B cell (primary cell): Measurements from ENCODE around the gene TENT5A. TPM values are rescaled to one million over a fixed set of nuclear protein-coding genes. Genes with fewer than 3 reads are reported as not detected.

Experiments
- ATAC-seq: fragments of 200-7000 bp; cut with Tn5 transposase; one replicate; pipeline ENCODE4 v1.10.0; 2021; ENCODE audit warnings: low read depth, mild to moderate bottlenecking, moderate number of reproducible peaks, moderate library complexity
- CTCF ChIA-PET: fragments of 350-600 bp; sonication (Branson Sonifier 250); formaldehyde crosslinking; loops from one replicate; lab custom pipeline; 2021; ENCODE audit warnings: antibody characterized with exemption, inconsistent platforms; lab: Charles Lee
- POLR2A ChIA-PET: fragments of 350-600 bp; sonication (Branson Sonifier 250); formaldehyde crosslinking; loops from one replicate; lab custom pipeline; 2021; ENCODE audit warnings: antibody characterized with exemption; lab: Charles Lee
- DNase-seq: peaks from one replicate; pipeline ENCODE4 v3.0.0; 2013
- H2AFZ ChIP-seq: 2 replicates; pipeline ENCODE4 v1.6.1; 2012; ENCODE audit warnings: mild to moderate bottlenecking, low read depth, low read length; ENCODE audit not compliant: insufficient read depth, poor library complexity, severe bottlenecking
- H3K27ac ChIP-seq, 2 donors: 1 replicate in 1 of 2; 2 replicates in 1 of 2; pipeline ENCODE4 v1.5.1; 2012 to 2013; ENCODE audit warnings: low read length in 2 of 2, mild to moderate bottlenecking in 2 of 2, moderate library complexity in 1 of 2
- H3K27me3 ChIP-seq, 4 experiments: fragments of 200-600 bp in 1 of 4; sonication (generic) in 1 of 4; replicated peaks in 1 of 4; 1 replicate in 2 of 4; 2 replicates in 2 of 4; pipeline versions ENCODE4 v1.6.1 to v1.7.0; 2013 to 2016; ENCODE audit warnings: low read length in 3 of 4, mild to moderate bottlenecking in 2 of 4, mixed read lengths in 1 of 4, moderate library complexity in 1 of 4; ENCODE audit not compliant: insufficient read depth in 4 of 4, control insufficient read depth in 3 of 4; ENCODE audit errors: control extremely low read depth in 1 of 4
- H3K36me3 ChIP-seq, 2 experiments: replicated peaks in 1 of 2; 1 replicate in 1 of 2; 2 replicates in 1 of 2; pipeline versions ENCODE4 v1.6.1 to v1.7.1; 2013; ENCODE audit warnings: low read length in 1 of 2; ENCODE audit not compliant: insufficient read depth in 2 of 2, control insufficient read depth in 1 of 2; ENCODE audit errors: control extremely low read depth in 1 of 2, extremely low read depth in 1 of 2
- H3K4me1 ChIP-seq, 2 donors: fragments of 200-600 bp in 1 of 2; sonication (generic) in 1 of 2; 1 replicate in 1 of 2; 2 replicates in 1 of 2; pipeline versions ENCODE4 v1.5.1 to v1.6.1; 2013 to 2017; ENCODE audit warnings: low read length in 2 of 2; ENCODE audit not compliant: control insufficient read depth in 2 of 2, insufficient read depth in 2 of 2
- H3K4me2 ChIP-seq: replicated peaks from 2 replicates; pipeline ENCODE3; 2012; ENCODE audit warnings: mild to moderate bottlenecking, low read depth, low read length; ENCODE audit not compliant: poor library complexity, severe bottlenecking
- H3K4me3 ChIP-seq, 5 experiments: fragments of 200-600 bp in 1 of 5; sonication (generic) in 1 of 5; 1 replicate in 3 of 5; 2 replicates in 2 of 5; pipeline versions ENCODE4 v1.5.1 to v1.7.0; 2011 to 2016; ENCODE audit warnings: low read length in 4 of 5, mild to moderate bottlenecking in 4 of 5, low read depth in 2 of 5, control low read depth in 1 of 5, moderate library complexity in 1 of 5; ENCODE audit not compliant: insufficient read depth in 1 of 5; ENCODE audit errors: control extremely low read depth in 1 of 5, extremely low read depth in 1 of 5
- H3K79me2 ChIP-seq: fragments of 200-600 bp; sonication (generic); one replicate; pipeline ENCODE4 v1.6.0; 2016; ENCODE audit warnings: low read length; ENCODE audit not compliant: control insufficient read depth, insufficient read depth
- H3K9ac ChIP-seq: fragments of 200-600 bp; sonication (generic); 2 replicates; pipeline ENCODE4 v1.6.1; 2017; ENCODE audit warnings: mild to moderate bottlenecking, low read length, moderate library complexity
- H3K9me3 ChIP-seq, 3 donors: one replicate each; pipeline versions ENCODE4 v1.6.1 to v1.7.1; 2013; ENCODE audit warnings: low read length in 2 of 3; ENCODE audit not compliant: control insufficient read depth in 2 of 3, insufficient read depth in 1 of 3; ENCODE audit errors: control extremely low read depth in 1 of 3
- H4K20me1 ChIP-seq: 2 replicates; pipeline ENCODE4 v1.6.0; 2012; ENCODE audit warnings: mild to moderate bottlenecking, low read length; ENCODE audit not compliant: insufficient read depth, control insufficient read depth, poor library complexity, severe bottlenecking
- H3K27ac Mint-ChIP-seq: one replicate; pipeline ENCODE4 v1.8.0; 2021; ENCODE audit warnings: mixed read lengths
- H3K27me3 Mint-ChIP-seq: one replicate; pipeline ENCODE4 v1.8.0; 2021; ENCODE audit warnings: mixed read lengths
- H3K4me1 Mint-ChIP-seq: one replicate; pipeline ENCODE4 v1.8.0; 2021; ENCODE audit warnings: mixed read lengths
- H3K4me3 Mint-ChIP-seq: one replicate; pipeline ENCODE4 v1.8.0; 2021; ENCODE audit warnings: mixed read lengths
- H3K9me3 Mint-ChIP-seq: one replicate; pipeline ENCODE4 v1.8.0; 2022; ENCODE audit warnings: mixed read lengths; ENCODE audit not compliant: insufficient read depth
- EZH2 ChIP-seq: IDR thresholded peaks from 2 replicates; pipeline ENCODE4 v1.6.1; 2012; ENCODE audit warnings: borderline replicate concordance, low read depth, mild to moderate bottlenecking, moderate library complexity, low read length; ENCODE audit not compliant: insufficient read depth, poor library complexity, severe bottlenecking
- WGBS: methylation state at CpG from one replicate; pipeline ENCODE4 v1.1.5; 2013; ENCODE audit warnings: missing lambda C conversion rate; ENCODE audit not compliant: insufficient coverage; 5-methylcytosine and 5-hydroxymethylcytosine counted together
- intact Hi-C: fragments of 100-400 bp; cut with micrococcal nuclease; formaldehyde crosslinking; loops from one replicate; pipeline ENCODE4 v1.10.0; 2022
- polyA minus RNA-seq: library from RNA; depleted of rRNA, polyadenylated mRNA; stranded (reverse); fragments of >200 nt; gene quantifications from 2 replicates; pipeline ENCODE4 v1.2.3, GENCODE V29; 2012
- polyA plus RNA-seq: library from polyadenylated mRNA; depleted of rRNA; stranded (reverse); fragments of >200 nt; gene quantifications from 2 replicates; pipeline ENCODE4 v1.2.3, GENCODE V29; 2012
- total RNA-seq, 2 donors: library from RNA; stranded (reverse); fragments of 120-200 nt in 1 of 2; gene quantifications; 1 replicate in 1 of 2; 2 replicates in 1 of 2; pipeline versions ENCODE4 v1.2.3 to v1.2.4, GENCODE V29; 2013 to 2022
- TF ChIP-seq, protein P1 (sequence below): fragments of 200-600 bp; IDR thresholded peaks from one replicate; pipeline ENCODE4 v1.8.0; 2022; ENCODE audit warnings: antibody characterized with exemption, mild to moderate bottlenecking

TENT5A gene
- total RNA-seq (9.4 and 11.1 TPM in 2 replicates), polyA plus RNA-seq (3.9 and 5.1 TPM in 2 replicates), polyA minus RNA-seq (7.4 and 9.6 TPM in 2 replicates)
- total RNA-seq (2013), result 16.0 TPM

DNA sequence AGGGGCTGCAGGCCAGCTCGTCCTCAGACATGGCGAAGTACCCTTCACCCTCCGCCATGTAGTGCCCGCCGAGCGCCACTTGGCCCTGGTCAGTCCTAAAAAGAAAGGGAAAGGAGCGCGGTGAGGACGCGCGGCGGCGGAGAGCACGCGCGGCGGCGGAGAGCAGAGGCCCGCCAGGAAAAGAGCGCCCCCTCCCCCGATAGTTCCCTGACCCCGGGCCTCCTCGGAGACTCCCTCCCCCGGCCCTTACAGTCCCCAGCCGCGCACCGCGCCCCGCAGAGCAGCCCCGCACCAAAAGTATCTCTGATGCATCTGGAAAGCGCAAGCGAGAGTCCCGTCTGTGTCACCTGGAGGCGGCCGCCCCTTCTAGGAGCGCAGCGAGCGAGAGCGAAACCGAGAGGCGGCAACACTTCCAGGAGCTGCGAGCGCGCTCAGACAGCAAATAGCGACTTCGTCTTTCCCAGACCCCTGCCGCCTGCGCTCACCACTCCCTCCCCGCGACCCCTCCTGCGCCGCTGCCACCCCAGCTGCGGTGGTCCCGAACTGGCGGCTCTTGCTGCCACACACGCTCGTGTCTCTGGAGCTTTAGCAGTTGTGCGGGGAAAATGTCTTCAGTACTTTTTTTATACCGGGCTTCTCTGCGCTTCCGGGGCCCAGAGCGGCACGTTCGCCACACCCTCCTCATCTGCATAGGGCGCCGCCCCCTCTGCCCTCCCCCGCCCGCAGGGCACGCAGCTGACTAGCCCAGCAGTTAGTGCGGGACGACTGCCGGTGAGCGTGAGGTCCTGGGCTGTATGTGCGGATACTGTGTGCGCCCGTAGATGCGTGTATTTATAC is at the start of gene TENT5A:
TSS of gene TENT5A (minus strand) at position 598 of the 837 bp plus-strand sequence. CDS start at position 58, 540 bp downstream.
- no peaks in the 10 kb centered on the region for H3K9me3 Mint-ChIP-seq
- Histone ChIP-seq H3K4me1 (peaks cover 25 to 33% of the 10 kb centered on the region in 2 donors), H3K4me3 (peak within 1 kb of the TSS; percentile 79 to 94 (median 83)), H4K20me1 (peaks cover 38% of the 10 kb centered on the region), H3K27me3 (no peaks in the 10 kb centered on the region), H3K9ac (peak within 1 kb of the TSS; percentile 84), H2AFZ (peak within 1 kb of the TSS; percentile 89), H3K36me3 (no peaks in the 10 kb centered on the region), H3K27ac (peak within 1 kb of the TSS; percentile 71 to 81), H3K79me2 (peaks cover 38% of the 10 kb centered on the region), H3K4me2 (peak within 1 kb of the TSS; percentile 82), H3K9me3 (peaks cover 0 to 10% (median 0%) of the 10 kb centered on the region in 3 donors)
- H3K4me1 Mint-ChIP-seq, result peaks cover 38% of the 10 kb centered on the region
- H3K4me3 Mint-ChIP-seq, result peak within 1 kb of the TSS; percentile 93
- DNase-seq (peak; percentile 91), ATAC-seq (peak; percentile 69)
- CTCF ChIA-PET, result interaction anchor here (0.5 to 2.7 kb wide), 6 partner anchors 10 to 1883 kb away, joined by 3 to 31 read pairs (median 4); no protein-coding TSS in a partner anchor
- POLR2A ChIA-PET, result no interaction called here
- TF ChIP-seq, protein P1, sequence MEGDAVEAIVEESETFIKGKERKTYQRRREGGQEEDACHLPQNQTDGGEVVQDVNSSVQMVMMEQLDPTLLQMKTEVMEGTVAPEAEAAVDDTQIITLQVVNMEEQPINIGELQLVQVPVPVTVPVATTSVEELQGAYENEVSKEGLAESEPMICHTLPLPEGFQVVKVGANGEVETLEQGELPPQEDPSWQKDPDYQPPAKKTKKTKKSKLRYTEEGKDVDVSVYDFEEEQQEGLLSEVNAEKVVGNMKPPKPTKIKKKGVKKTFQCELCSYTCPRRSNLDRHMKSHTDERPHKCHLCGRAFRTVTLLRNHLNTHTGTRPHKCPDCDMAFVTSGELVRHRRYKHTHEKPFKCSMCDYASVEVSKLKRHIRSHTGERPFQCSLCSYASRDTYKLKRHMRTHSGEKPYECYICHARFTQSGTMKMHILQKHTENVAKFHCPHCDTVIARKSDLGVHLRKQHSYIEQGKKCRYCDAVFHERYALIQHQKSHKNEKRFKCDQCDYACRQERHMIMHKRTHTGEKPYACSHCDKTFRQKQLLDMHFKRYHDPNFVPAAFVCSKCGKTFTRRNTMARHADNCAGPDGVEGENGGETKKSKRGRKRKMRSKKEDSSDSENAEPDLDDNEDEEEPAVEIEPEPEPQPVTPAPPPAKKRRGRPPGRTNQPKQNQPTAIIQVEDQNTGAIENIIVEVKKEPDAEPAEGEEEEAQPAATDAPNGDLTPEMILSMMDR, result peak; percentile 33
- no peak for TF ChIP-seq EZH2
- intact Hi-C loops, result loop anchor here (1.0 to 5.0 kb wide), 6 partner anchors 55 to 1974 kb away; partner anchors contain the start of genes IBTK, PGM3 and RWDD2A
- peaks cover 4% of the 10 kb centered on the region for H3K27me3 Mint-ChIP-seq
- WGBS, result 2% methylated on average over 63 of the region's 77 CpGs
- peak within 1 kb of the TSS; percentile 98 for H3K27ac Mint-ChIP-seq

DNA sequence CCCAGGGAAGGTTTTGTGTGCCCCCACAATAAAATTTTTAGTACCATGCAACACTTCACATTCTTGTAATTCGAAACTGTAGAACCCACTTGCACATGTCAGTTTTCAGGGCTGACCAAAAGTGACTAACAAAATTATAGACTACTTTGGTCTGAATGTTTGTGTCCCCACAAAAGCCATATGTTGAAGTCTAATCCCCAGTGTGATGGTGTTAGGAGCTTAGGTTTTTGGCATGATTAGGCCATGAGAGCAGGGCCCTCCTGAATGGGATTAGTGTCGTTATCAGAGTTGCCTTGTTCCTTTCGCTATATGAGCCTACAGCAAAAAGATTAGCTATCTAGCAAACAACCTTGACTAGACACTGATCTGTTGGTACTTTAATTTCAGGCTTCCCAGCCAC is 49.0 kb upstream of the TENT5A start:
- no peak overlapping the region for H3K4me2 ChIP-seq
- no peak for ATAC-seq
- Mint-ChIP-seq H3K4me3 (no peak overlapping the region), H3K27ac (no peak overlapping the region), H3K27me3 (peaks cover 4% of the 10 kb centered on the region), H3K4me1 (no peaks in the 10 kb centered on the region), H3K9me3 (no peaks in the 10 kb centered on the region)
- ChIA-PET POLR2A (no interaction called here), CTCF (no interaction called here)
- H3K27ac ChIP-seq, result no peak overlapping the region
- no CpG with 5 or more reads among the region's 3 CpGs for WGBS
- DNase-seq, result no peak
- intact Hi-C loops, result no loop called here
- H3K27me3 ChIP-seq, result no peaks in the 10 kb centered on the region
- no peaks in the 10 kb centered on the region for H3K9me3 ChIP-seq
- no peak overlapping the region for H2AFZ ChIP-seq
- H3K4me3 ChIP-seq, result no peak overlapping the region
- no peak overlapping the region for H3K9ac ChIP-seq
- no peak for TF ChIP-seq EZH2
- TF ChIP-seq, protein P1, result no peak
- H3K36me3 ChIP-seq, result no peaks in the 10 kb centered on the region
- H4K20me1 ChIP-seq, result no peaks in the 10 kb centered on the region
- no peaks in the 10 kb centered on the region for H3K79me2 ChIP-seq
- H3K4me1 ChIP-seq, result no peaks in the 10 kb centered on the region
